Astrocyte of the cerebellum (primary cell): Measurements from ENCODE around the gene COTL1.
"Not testable (repeated sequence)": the region's sequence is repeated elsewhere in the genome, so short reads cannot be mapped to it uniquely, and the experiment has no call there.

ENCODE experiments used
- DNase-seq: peaks from one replicate; pipeline ENCODE4 v3.0.0-alpha.2; 2011; ENCODE audit warnings: low read depth
- H3K4me3 ChIP-seq: 2 replicates; pipeline ENCODE4 v1.5.1; 2011; ENCODE audit warnings: mild to moderate bottlenecking, low read depth, low read length, moderate library complexity
- CTCF ChIP-seq: IDR thresholded peaks from 2 replicates; pipeline ENCODE4 v1.5.1; 2012; ENCODE audit warnings: low read length, low read depth, moderate library complexity, mild to moderate bottlenecking; ENCODE audit errors: missing control alignments
- in situ Hi-C: cut with HindIII; loops from 2 replicates; pipeline ENCODE4 v1.10.0; 2017; ENCODE audit warnings: low sequenced_read_pairs

COTL1 gene

GRCh38 chr16:84635702-84636101 lies 17.8 kb upstream of the COTL1 start:
- DNase-seq: no peak
- in situ Hi-C loops: no loop called here
- no peak for TF ChIP-seq CTCF
- no peak overlapping the region for H3K4me3 ChIP-seq

GRCh38 chr16:84633622-84634021 lies 15.7 kb upstream of the COTL1 start:
- TF ChIP-seq CTCF: no peak
- H3K4me3 ChIP-seq: no peak overlapping the region
- in situ Hi-C loops: no loop called here
- no peak for DNase-seq

- in situ Hi-C loops, H3K4me3 ChIP-seq, DNase-seq: not testable (repeated sequence)
Observed at GRCh38 chr16:84632862-84633261, 15.0 kb upstream of the COTL1 start.

- no peak for TF ChIP-seq CTCF
- in situ Hi-C loops: no loop called here
- DNase-seq: no peak
- H3K4me3 ChIP-seq: no peak overlapping the region
Observed at GRCh38 chr16:84631886-84632285, 14.0 kb upstream of the COTL1 start.

GRCh38 chr16:84631153-84631466 lies 13.2 kb upstream of the COTL1 start:
- DNase-seq: no peak
- in situ Hi-C loops: no loop called here
- no peak for TF ChIP-seq CTCF
- no peak overlapping the region for H3K4me3 ChIP-seq

GRCh38 chr16:84630446-84631152 lies 12.7 kb upstream of the COTL1 start:
- no peak for TF ChIP-seq CTCF
- no peak overlapping the region for H3K4me3 ChIP-seq
- no peak for DNase-seq
- in situ Hi-C loops: no loop called here

- TF ChIP-seq CTCF: no peak
- no peak overlapping the region for H3K4me3 ChIP-seq
- in situ Hi-C loops: no loop called here
- no peak for DNase-seq
Observed at GRCh38 chr16:84630009-84630408, 12.1 kb upstream of the COTL1 start.
